ENCODE results near the gene SLC35F1. TPM values are rescaled to one million over a fixed set of nuclear protein-coding genes. Genes with fewer than 3 reads are reported as not detected.

SLC35F1 gene
- total RNA-seq, 2 experiments from 2014 or later: not detected

GRCh38 chr6:117911660-117912059 is 4.6 kb downstream of the SLC35F1 start:
- H3K4me3 Mint-ChIP-seq: no peak overlapping the region
- no peak for DNase-seq
- peaks cover 28% of the 10 kb centered on the region for H3K27me3 Mint-ChIP-seq
- H3K27ac Mint-ChIP-seq: no peak overlapping the region
- POLR2A ChIA-PET: no interaction called here
- no peak for ATAC-seq (ENCODE audit: low read depth)
- H3K4me1 Mint-ChIP-seq: no peaks in the 10 kb centered on the region
- no peaks in the 10 kb centered on the region for H3K36me3 Mint-ChIP-seq
- H3K9me3 Mint-ChIP-seq: no peaks in the 10 kb centered on the region

GRCh38 chr6:117915846-117916245 is 8.8 kb downstream of the SLC35F1 start:
- peaks cover 5% of the 10 kb centered on the region for H3K27me3 Mint-ChIP-seq
- H3K4me3 Mint-ChIP-seq: no peak overlapping the region
- no peak overlapping the region for H3K27ac Mint-ChIP-seq
- no peaks in the 10 kb centered on the region for H3K4me1 Mint-ChIP-seq
- DNase-seq: no peak
- H3K36me3 Mint-ChIP-seq: no peaks in the 10 kb centered on the region
- peaks cover under 1% of the 10 kb centered on the region for H3K9me3 Mint-ChIP-seq
- ATAC-seq (ENCODE audit: low read depth): no peak
- POLR2A ChIA-PET: no interaction called here

- H3K4me3 Mint-ChIP-seq: no peak overlapping the region
- DNase-seq (no peak), ATAC-seq (ENCODE audit: low read depth) (no peak)
- peaks cover 8% of the 10 kb centered on the region for H3K27me3 Mint-ChIP-seq
- peaks cover 2% of the 10 kb centered on the region for H3K9me3 Mint-ChIP-seq
- POLR2A ChIA-PET: no interaction called here
- no peaks in the 10 kb centered on the region for H3K36me3 Mint-ChIP-seq
- H3K4me1 Mint-ChIP-seq: no peaks in the 10 kb centered on the region
- no peak overlapping the region for H3K27ac Mint-ChIP-seq
Observed at GRCh38 chr6:117916483-117916882, 9.4 kb downstream of the SLC35F1 start.

- ATAC-seq (ENCODE audit: low read depth) (no peak), DNase-seq (no peak)
- POLR2A ChIA-PET: no interaction called here
Observed at GRCh38 chr6:117917176-117917575, 10.1 kb downstream of the SLC35F1 start.

GRCh38 chr6:117918454-117918853 is 11.4 kb downstream of the SLC35F1 start:
- Mint-ChIP-seq H3K36me3 (no peaks in the 10 kb centered on the region), H3K27ac (no peak overlapping the region), H3K4me1 (no peaks in the 10 kb centered on the region), H3K4me3 (no peak overlapping the region), H3K9me3 (peaks cover 3% of the 10 kb centered on the region), H3K27me3 (peaks cover 4% of the 10 kb centered on the region)
- ATAC-seq (ENCODE audit: low read depth) (no peak), DNase-seq (no peak)
- POLR2A ChIA-PET: no interaction called here

More at GRCh38 chr6:117917176-117917575, 10.1 kb downstream of the SLC35F1 start:
- H3K4me3 Mint-ChIP-seq: no peak overlapping the region
- H3K27me3 Mint-ChIP-seq: peaks cover 4% of the 10 kb centered on the region
- H3K9me3 Mint-ChIP-seq: peaks cover 2% of the 10 kb centered on the region
- no peak overlapping the region for H3K27ac Mint-ChIP-seq
- H3K4me1 Mint-ChIP-seq: no peaks in the 10 kb centered on the region
- no peaks in the 10 kb centered on the region for H3K36me3 Mint-ChIP-seq

- H3K9me3 Mint-ChIP-seq: peaks cover 3% of the 10 kb centered on the region
- H3K4me1 Mint-ChIP-seq: no peaks in the 10 kb centered on the region
- H3K27ac Mint-ChIP-seq: no peak overlapping the region
- ATAC-seq (ENCODE audit: low read depth) (no peak), DNase-seq (no peak)
- no peaks in the 10 kb centered on the region for H3K36me3 Mint-ChIP-seq
- H3K4me3 Mint-ChIP-seq: no peak overlapping the region
- POLR2A ChIA-PET: no interaction called here
- peaks cover 4% of the 10 kb centered on the region for H3K27me3 Mint-ChIP-seq
Observed at GRCh38 chr6:117919275-117919674, 12.2 kb downstream of the SLC35F1 start.

- POLR2A ChIA-PET: no interaction called here
- no peaks in the 10 kb centered on the region for H3K4me1 Mint-ChIP-seq
Observed at GRCh38 chr6:117919775-117920729, 13.0 kb downstream of the SLC35F1 start.

GRCh38 chr6:117924690-117925089 is 17.6 kb downstream of the SLC35F1 start:
- peaks cover 11% of the 10 kb centered on the region for H3K9me3 Mint-ChIP-seq
- POLR2A ChIA-PET: no interaction called here
- no peaks in the 10 kb centered on the region for H3K36me3 Mint-ChIP-seq
- no peak for DNase-seq
- ATAC-seq (ENCODE audit: low read depth): no peak
- peaks cover 4% of the 10 kb centered on the region for H3K27me3 Mint-ChIP-seq
- no peaks in the 10 kb centered on the region for H3K4me1 Mint-ChIP-seq
- H3K27ac Mint-ChIP-seq: no peak overlapping the region
- H3K4me3 Mint-ChIP-seq: no peak overlapping the region

More at GRCh38 chr6:117919775-117920729, 13.0 kb downstream of the SLC35F1 start:
- no peak overlapping the region for H3K27ac Mint-ChIP-seq
- H3K9me3 Mint-ChIP-seq: peaks cover 3% of the 10 kb centered on the region
- no peaks in the 10 kb centered on the region for H3K36me3 Mint-ChIP-seq
- no peak for DNase-seq
- no peak for ATAC-seq (ENCODE audit: low read depth)
- H3K27me3 Mint-ChIP-seq: peaks cover 4% of the 10 kb centered on the region
- H3K4me3 Mint-ChIP-seq: no peak overlapping the region

GRCh38 chr6:117927866-117928265 is 20.8 kb downstream of the SLC35F1 start:
- Mint-ChIP-seq H3K4me3 (no peak overlapping the region), H3K36me3 (no peaks in the 10 kb centered on the region), H3K9me3 (peaks cover 10% of the 10 kb centered on the region), H3K27ac (no peak overlapping the region), H3K27me3 (no peaks in the 10 kb centered on the region), H3K4me1 (no peaks in the 10 kb centered on the region)
- ATAC-seq (ENCODE audit: low read depth): no peak
- POLR2A ChIA-PET: no interaction called here
- DNase-seq: no peak

GRCh38 chr6:117928833-117929232 is 21.8 kb downstream of the SLC35F1 start:
- POLR2A ChIA-PET: no interaction called here
- no peaks in the 10 kb centered on the region for H3K27me3 Mint-ChIP-seq

GRCh38 chr6:117929501-117929900 is 22.4 kb downstream of the SLC35F1 start:
- peaks cover 10% of the 10 kb centered on the region for H3K9me3 Mint-ChIP-seq
- H3K4me1 Mint-ChIP-seq: no peaks in the 10 kb centered on the region
- no peaks in the 10 kb centered on the region for H3K36me3 Mint-ChIP-seq
- no peaks in the 10 kb centered on the region for H3K27me3 Mint-ChIP-seq
- POLR2A ChIA-PET: no interaction called here
- no peak overlapping the region for H3K4me3 Mint-ChIP-seq
- ATAC-seq (ENCODE audit: low read depth) (no peak), DNase-seq (no peak)
- H3K27ac Mint-ChIP-seq: no peak overlapping the region

More at GRCh38 chr6:117928833-117929232, 21.8 kb downstream of the SLC35F1 start:
- Mint-ChIP-seq H3K4me1 (no peaks in the 10 kb centered on the region), H3K9me3 (peaks cover 10% of the 10 kb centered on the region), H3K4me3 (no peak overlapping the region), H3K27ac (no peak overlapping the region), H3K36me3 (no peaks in the 10 kb centered on the region)
- no peak for DNase-seq
- no peak for ATAC-seq (ENCODE audit: low read depth)

GRCh38 chr6:117930645-117931044 is 23.6 kb downstream of the SLC35F1 start:
- no peak for DNase-seq
- no peaks in the 10 kb centered on the region for H3K36me3 Mint-ChIP-seq
- H3K4me1 Mint-ChIP-seq: no peaks in the 10 kb centered on the region
- H3K27me3 Mint-ChIP-seq: no peaks in the 10 kb centered on the region
- H3K9me3 Mint-ChIP-seq: peaks cover 10% of the 10 kb centered on the region
- ATAC-seq (ENCODE audit: low read depth): no peak
- H3K4me3 Mint-ChIP-seq: no peak overlapping the region
- H3K27ac Mint-ChIP-seq: no peak overlapping the region
- POLR2A ChIA-PET: no interaction called here

GRCh38 chr6:117932001-117932400 is 24.9 kb downstream of the SLC35F1 start:
- no peak overlapping the region for H3K4me3 Mint-ChIP-seq
- no peaks in the 10 kb centered on the region for H3K4me1 Mint-ChIP-seq
- H3K27ac Mint-ChIP-seq: no peak overlapping the region
- peaks cover 10% of the 10 kb centered on the region for H3K9me3 Mint-ChIP-seq
- no peak for ATAC-seq (ENCODE audit: low read depth)
- no peaks in the 10 kb centered on the region for H3K36me3 Mint-ChIP-seq
- POLR2A ChIA-PET: no interaction called here
- H3K27me3 Mint-ChIP-seq: no peaks in the 10 kb centered on the region
- no peak for DNase-seq

- POLR2A ChIA-PET: no interaction called here
- H3K27me3 Mint-ChIP-seq: no peaks in the 10 kb centered on the region
- DNase-seq: no peak
- ATAC-seq (ENCODE audit: low read depth): no peak
- no peak overlapping the region for H3K4me3 Mint-ChIP-seq
- no peaks in the 10 kb centered on the region for H3K4me1 Mint-ChIP-seq
- H3K27ac Mint-ChIP-seq: no peak overlapping the region
- no peaks in the 10 kb centered on the region for H3K36me3 Mint-ChIP-seq
- H3K9me3 Mint-ChIP-seq: peaks cover 10% of the 10 kb centered on the region
Observed at GRCh38 chr6:117932676-117933075, 25.6 kb downstream of the SLC35F1 start.

All from activated naive CD8-positive, alpha-beta T cell treated with anti-CD3 and anti-CD28 coated beads, Interleukin-2, amount 10 ng/mL, durations not matched to agents 7 days and 5 days (primary cell).